OCI-LY3 (cell line): ENCODE results near the gene RNF212B.

Experiments
- H2AFZ ChIP-seq: fragments of 200-600, 300-600 bp; shearing (Covaris generic); 2 replicates; pipeline ENCODE4 v1.6.0; 2014; ENCODE audit warnings: antibody characterized with exemption, low read depth, low read length
- H3K27ac ChIP-seq: fragments of 200-600, 300-600 bp; sonication (generic); 2 replicates; pipeline ENCODE4 v1.5.1; 2014; ENCODE audit warnings: mild to moderate bottlenecking, low read length, moderate library complexity, mixed read lengths
- H3K27me3 ChIP-seq: fragments of 200-600, 300-600 bp; sonication (generic); 2 replicates; pipeline ENCODE4 v1.6.1; 2014; ENCODE audit warnings: low read depth, low read length, mixed read lengths
- H3K36me3 ChIP-seq: fragments of 200-600, 300-600 bp; sonication (generic); replicated peaks from 2 replicates; pipeline ENCODE3; 2014; ENCODE audit warnings: low read depth, low read length, mixed read lengths
- H3K4me1 ChIP-seq: fragments of 300-600, 200-600 bp; sonication (generic); 2 replicates; pipeline ENCODE4 v1.6.1; 2014; ENCODE audit warnings: low read length, mixed read lengths
- H3K4me2 ChIP-seq: fragments of 200-600, 300-600 bp; sonication (generic); 2 replicates; pipeline ENCODE4 v1.6.1; 2014; ENCODE audit warnings: low read length, mixed read lengths
- H3K4me3 ChIP-seq: fragments of 300-600, 200-600 bp; sonication (generic); 2 replicates; pipeline ENCODE4 v1.5.1; 2014; ENCODE audit warnings: antibody characterized with exemption, mild to moderate bottlenecking, low read length, moderate library complexity
- H3K79me2 ChIP-seq: fragments of 300-600, 200-600 bp; shearing (Covaris generic); 2 replicates; pipeline ENCODE4 v1.6.1; 2014; ENCODE audit warnings: mild to moderate bottlenecking, low read length, mixed read lengths
- H3K9ac ChIP-seq: fragments of 300-600, 200-600 bp; shearing (Covaris generic); 2 replicates; pipeline ENCODE4 v1.6.0; 2014; ENCODE audit warnings: mild to moderate bottlenecking, low read length, moderate library complexity
- H3K9me3 ChIP-seq: fragments of 200-600, 300-600 bp; shearing (Covaris generic); 2 replicates; pipeline ENCODE4 v1.6.1; 2014; ENCODE audit warnings: low read length, mixed read lengths; ENCODE audit not compliant: insufficient read depth
- H4K20me1 ChIP-seq: fragments of 200-600, 300-600 bp; sonication (generic); 2 replicates; pipeline ENCODE4 v1.6.1; 2016; ENCODE audit warnings: low read length, mixed read lengths; ENCODE audit not compliant: insufficient read depth
- CTCF ChIP-seq: fragments of 200-600, 300-600 bp; sonication (generic); IDR thresholded peaks from 2 replicates; pipeline ENCODE4 v1.5.1; 2014; ENCODE audit warnings: antibody characterized with exemption, low read length, low read depth
- EZH2phosphoT487 ChIP-seq: fragments of 200-600 bp; shearing (Covaris generic); IDR thresholded peaks from 2 replicates; pipeline ENCODE4 v1.6.1; 2018; ENCODE audit warnings: antibody characterized with exemption, mixed run types, low read depth

Gene RNF212B

GRCh38 chr14:23286020-23286901 lies 48.5 kb downstream of the RNF212B start, which contains the start of gene HOMEZ:
Gene HOMEZ (minus strand): TSS chr14:23286132. CDS start chr14:23285952, 180 bp downstream.
- Histone ChIP-seq H3K36me3 (peaks cover 6% of the 10 kb centered on the region), H3K27me3 (no peaks in the 10 kb centered on the region), H3K9ac (peak within 1 kb of the TSS; percentile 96), H3K9me3 (no peaks in the 10 kb centered on the region), H4K20me1 (peaks cover 2% of the 10 kb centered on the region; the same call in 1 of the 2 replicates), H3K4me1 (peaks cover 12% of the 10 kb centered on the region), H2AFZ (peak within 1 kb of the TSS; percentile 88), H3K27ac (peak within 1 kb of the TSS; percentile 63), H3K4me2 (peak within 1 kb of the TSS; percentile 86), H3K79me2 (peaks cover 24% of the 10 kb centered on the region), H3K4me3 (peak within 1 kb of the TSS; percentile 95)
- no peak for TF ChIP-seq EZH2phosphoT487
- no peak for TF ChIP-seq CTCF

- H3K4me1 ChIP-seq, result peaks cover 12% of the 10 kb centered on the region
- peaks cover 24% of the 10 kb centered on the region for H3K79me2 ChIP-seq
- no peak overlapping the region for H3K27ac ChIP-seq
- H3K9me3 ChIP-seq, result no peaks in the 10 kb centered on the region
- peaks cover 5% of the 10 kb centered on the region for H3K36me3 ChIP-seq
- peak overlapping the region; percentile 86 for H3K4me2 ChIP-seq
- TF ChIP-seq EZH2phosphoT487, result no peak
- no peak for TF ChIP-seq CTCF
- H3K9ac ChIP-seq, result peak overlapping the region; percentile 69
- no peaks in the 10 kb centered on the region for H4K20me1 ChIP-seq
- H3K27me3 ChIP-seq, result no peaks in the 10 kb centered on the region
- H2AFZ ChIP-seq, result no peak overlapping the region; the same call in 1 of the 2 replicates
- H3K4me3 ChIP-seq, result peak overlapping the region; percentile 95
These were observed 49.3 kb downstream of the RNF212B start for GRCh38 chr14:23286902-23287479.

- Histone ChIP-seq H3K9me3 (no peaks in the 10 kb centered on the region), H3K9ac (no peak overlapping the region), H2AFZ (no peak overlapping the region), H3K4me3 (peak overlapping the region; percentile 47), H3K4me2 (peak overlapping the region; percentile 49), H3K4me1 (peaks cover 26% of the 10 kb centered on the region), H3K27ac (no peak overlapping the region), H3K36me3 (peaks cover 28% of the 10 kb centered on the region), H3K27me3 (no peaks in the 10 kb centered on the region), H4K20me1 (no peaks in the 10 kb centered on the region), H3K79me2 (peaks cover 1% of the 10 kb centered on the region; the same call in 1 of the 2 replicates)
- no peak for TF ChIP-seq EZH2phosphoT487
- peak; percentile 80 for TF ChIP-seq CTCF
These were observed 57.2 kb downstream of the RNF212B start for GRCh38 chr14:23294734-23295561.
